ENCODE measurements around the gene SYT6. TPM values are rescaled to one million over a fixed set of nuclear protein-coding genes. Genes with fewer than 3 reads are reported as not detected.

Gene SYT6
- total RNA-seq, 4 donors from 2014 or later: 0.30 to 0.44 TPM; not detected in 2

DNA sequence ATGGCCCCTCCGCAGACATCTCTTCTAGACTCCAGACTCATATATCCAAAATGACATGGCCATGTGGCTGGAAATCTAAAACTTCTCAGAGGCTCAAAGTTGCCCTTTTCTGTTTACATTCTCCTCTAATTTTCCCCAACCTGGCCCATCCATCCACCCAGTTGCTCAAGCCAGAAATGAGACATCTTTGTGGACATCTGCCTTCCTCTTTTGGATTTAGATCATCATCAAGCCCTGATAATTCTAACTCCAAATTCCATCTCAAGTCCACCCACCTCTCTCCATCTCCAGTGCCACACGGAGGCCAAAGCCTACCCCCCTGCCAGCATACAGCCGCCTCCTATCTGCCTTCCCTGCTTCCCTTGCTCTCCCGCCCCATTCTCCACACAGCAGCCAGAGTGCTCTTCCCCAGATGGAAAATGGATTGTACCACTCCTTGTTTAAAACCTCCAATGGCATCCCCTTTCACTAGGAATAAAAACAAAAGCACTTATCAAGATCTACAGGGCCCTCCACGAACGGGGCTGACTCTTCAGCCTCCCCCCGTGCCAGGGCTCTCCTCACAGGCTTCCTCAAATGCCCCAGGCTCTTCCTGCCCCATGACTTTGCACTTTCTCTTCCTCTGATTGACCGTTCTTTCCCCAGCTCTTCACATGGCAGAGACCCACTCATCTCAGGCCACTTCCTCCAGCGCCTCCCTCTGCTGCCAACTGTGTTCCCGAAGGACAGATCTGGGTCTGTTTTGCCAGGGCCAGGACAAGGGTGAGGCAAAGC is 40.1 kb downstream of the SYT6 start:
- peak in 1 of 2 donors; percentile 21 for DNase-seq (ENCODE audit: low spot score in 2 of 2)
- H3K4me3 ChIP-seq: no peak overlapping the region
- peak overlapping the region in 1 of 4 donors; percentile 42 for H3K27ac ChIP-seq
- H3K9me3 ChIP-seq: no peaks in the 10 kb centered on the region
- H3K36me3 ChIP-seq: no peaks in the 10 kb centered on the region
- H3K4me1 ChIP-seq: no peaks in the 10 kb centered on the region
- WGBS, 2 donors: 64 to 68% methylated on average over 10 of the region's 10 CpGs
- TF ChIP-seq EP300 (IDR thresholded peaks at IDR 0.05) (peak in 1 of 2 donors; percentile 18), POLR2A (IDR thresholded peaks at IDR 0.05) (no peak)
- TF ChIP-seq, protein P1, sequence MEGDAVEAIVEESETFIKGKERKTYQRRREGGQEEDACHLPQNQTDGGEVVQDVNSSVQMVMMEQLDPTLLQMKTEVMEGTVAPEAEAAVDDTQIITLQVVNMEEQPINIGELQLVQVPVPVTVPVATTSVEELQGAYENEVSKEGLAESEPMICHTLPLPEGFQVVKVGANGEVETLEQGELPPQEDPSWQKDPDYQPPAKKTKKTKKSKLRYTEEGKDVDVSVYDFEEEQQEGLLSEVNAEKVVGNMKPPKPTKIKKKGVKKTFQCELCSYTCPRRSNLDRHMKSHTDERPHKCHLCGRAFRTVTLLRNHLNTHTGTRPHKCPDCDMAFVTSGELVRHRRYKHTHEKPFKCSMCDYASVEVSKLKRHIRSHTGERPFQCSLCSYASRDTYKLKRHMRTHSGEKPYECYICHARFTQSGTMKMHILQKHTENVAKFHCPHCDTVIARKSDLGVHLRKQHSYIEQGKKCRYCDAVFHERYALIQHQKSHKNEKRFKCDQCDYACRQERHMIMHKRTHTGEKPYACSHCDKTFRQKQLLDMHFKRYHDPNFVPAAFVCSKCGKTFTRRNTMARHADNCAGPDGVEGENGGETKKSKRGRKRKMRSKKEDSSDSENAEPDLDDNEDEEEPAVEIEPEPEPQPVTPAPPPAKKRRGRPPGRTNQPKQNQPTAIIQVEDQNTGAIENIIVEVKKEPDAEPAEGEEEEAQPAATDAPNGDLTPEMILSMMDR (IDR thresholded peaks at IDR 0.05): no peak
- H3K27me3 ChIP-seq: no peaks in the 10 kb centered on the region

DNA sequence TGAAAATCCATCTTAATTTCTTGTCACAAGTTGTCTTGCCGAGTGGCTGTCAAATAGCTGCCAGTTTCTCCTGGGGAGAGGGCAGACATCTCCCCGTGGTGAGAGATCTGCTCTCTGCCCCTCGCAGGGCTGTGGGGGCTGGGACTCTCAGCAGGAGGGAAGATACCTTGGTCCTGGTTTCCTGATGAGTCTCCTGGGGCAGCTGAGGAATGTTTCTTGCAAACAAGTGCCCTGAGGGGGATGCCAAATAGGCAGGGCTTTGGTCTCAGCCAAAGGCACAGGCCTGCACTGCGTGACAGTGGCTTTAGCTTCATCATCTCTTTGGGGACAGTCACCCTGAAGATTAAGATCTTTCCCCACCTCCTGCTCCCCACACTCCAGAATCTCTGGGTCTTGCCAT is 40.9 kb downstream of the SYT6 start:
- 63 to 78% methylated on average over 4 of the region's 4 CpGs for WGBS, 2 donors

DNA sequence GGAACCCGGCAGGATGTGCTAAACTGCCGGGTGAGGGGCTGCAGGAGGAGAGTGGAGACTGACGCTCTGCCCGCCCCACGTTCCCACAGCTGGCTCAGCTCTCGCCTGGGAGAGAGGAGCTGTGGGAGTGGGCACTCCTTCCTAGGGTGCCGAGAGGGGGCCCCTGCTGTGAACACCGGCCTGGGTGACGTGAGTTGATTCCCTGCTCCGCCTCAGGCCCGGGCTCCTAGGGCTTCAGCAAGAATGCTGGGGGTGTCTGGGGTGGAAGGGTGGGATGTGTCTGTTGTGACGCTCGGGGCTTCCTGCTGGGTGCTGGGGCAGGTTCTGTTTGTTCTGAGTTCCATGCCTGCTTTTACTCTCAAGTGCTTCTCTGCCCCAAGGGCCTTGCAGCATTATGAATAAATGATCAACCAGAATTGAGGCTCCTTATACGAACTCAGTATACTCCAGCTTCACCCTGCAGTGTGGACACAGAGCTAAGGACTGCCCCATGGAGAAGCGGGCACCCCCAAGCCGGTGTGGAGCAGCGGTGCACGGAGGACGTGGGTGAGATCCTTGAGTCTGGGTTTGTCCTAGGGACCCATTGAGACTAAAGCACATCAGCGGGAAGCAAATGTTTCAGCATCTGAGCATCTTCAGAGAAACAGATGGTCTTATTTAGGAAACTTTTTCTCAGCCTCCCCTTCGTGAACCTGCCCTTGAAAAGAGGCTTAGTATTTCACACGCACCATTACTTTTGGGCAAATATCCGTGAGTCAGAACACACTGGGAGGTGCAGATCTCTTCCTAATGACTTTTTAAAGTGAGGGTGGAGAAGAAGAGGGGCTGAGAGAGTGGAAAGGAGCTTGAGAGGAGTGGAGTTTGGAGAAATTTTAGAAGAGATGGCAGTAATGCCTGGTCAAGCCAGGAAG is 41.7 kb downstream of the SYT6 start:
- no peaks in the 10 kb centered on the region for H3K36me3 ChIP-seq
- H3K9me3 ChIP-seq: no peaks in the 10 kb centered on the region
- H3K4me3 ChIP-seq: no peak overlapping the region
- TF ChIP-seq POLR2A (IDR thresholded peaks at IDR 0.05) (no peak), EP300 (IDR thresholded peaks at IDR 0.05) (no peak)
- TF ChIP-seq, protein P1 (IDR thresholded peaks at IDR 0.05): no peak
- no peak for DNase-seq (ENCODE audit: low spot score in 2 of 2)
- WGBS, 2 donors: 74 to 77% methylated on average over 22 of the region's 23 CpGs
- H3K27ac ChIP-seq: no peak overlapping the region
- H3K4me1 ChIP-seq: no peaks in the 10 kb centered on the region
- H3K27me3 ChIP-seq: no peaks in the 10 kb centered on the region

More for the DNA sequence above, 40.9 kb downstream of the SYT6 start:
- Histone ChIP-seq H3K4me1 (no peaks in the 10 kb centered on the region), H3K27ac (no peak overlapping the region), H3K27me3 (no peaks in the 10 kb centered on the region), H3K4me3 (no peak overlapping the region), H3K36me3 (no peaks in the 10 kb centered on the region), H3K9me3 (no peaks in the 10 kb centered on the region)
- no peak for DNase-seq (ENCODE audit: low spot score in 2 of 2)
- TF ChIP-seq, protein P1 (IDR thresholded peaks at IDR 0.05): no peak
- TF ChIP-seq POLR2A (IDR thresholded peaks at IDR 0.05): no peak
- TF ChIP-seq EP300 (IDR thresholded peaks at IDR 0.05): no peak

DNA sequence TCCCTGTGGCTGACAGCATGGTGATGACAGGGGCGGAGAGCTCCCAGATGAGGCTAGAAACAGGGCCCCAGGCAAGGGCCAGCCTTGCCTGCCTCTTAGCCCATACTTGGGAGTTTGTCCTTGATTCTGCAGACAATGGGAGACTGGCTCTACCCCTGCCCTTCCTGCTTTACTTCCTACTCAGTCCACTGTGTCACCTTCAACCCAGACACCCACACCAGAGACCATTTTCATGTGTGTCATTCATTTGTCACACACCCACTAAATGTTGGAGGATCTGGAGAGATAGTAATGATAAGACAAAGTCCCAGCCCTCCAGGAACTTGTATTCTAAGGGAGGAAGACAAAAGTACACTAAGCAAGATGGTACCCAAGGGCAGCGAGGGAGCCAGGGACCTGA is 43.7 kb downstream of the SYT6 start:
- H3K27ac ChIP-seq: no peak overlapping the region
- H3K27me3 ChIP-seq: no peaks in the 10 kb centered on the region
- H3K36me3 ChIP-seq: no peaks in the 10 kb centered on the region
- no peaks in the 10 kb centered on the region for H3K4me1 ChIP-seq
- no peak overlapping the region for H3K4me3 ChIP-seq
- WGBS, 2 donors: 90 to 98% methylated on average over 2 of the region's 2 CpGs
- no peak for DNase-seq (ENCODE audit: low spot score in 2 of 2)
- no peaks in the 10 kb centered on the region for H3K9me3 ChIP-seq
- TF ChIP-seq, protein P1 (IDR thresholded peaks at IDR 0.05): no peak
- TF ChIP-seq POLR2A (IDR thresholded peaks at IDR 0.05) (no peak), EP300 (IDR thresholded peaks at IDR 0.05) (no peak)
